Cardiac septum (tissue), 1 donor: ENCODE data around the gene PTDSS2. TPM values are rescaled to one million over a fixed set of nuclear protein-coding genes. Genes with fewer than 3 reads are reported as not detected.
"Not testable (repeated sequence)": the region's sequence is repeated elsewhere in the genome, so short reads cannot be mapped to it uniquely, and the experiment has no call there.

Source experiments
- DNase-seq: peaks from one replicate; pipeline ENCODE4 v3.0.0-alpha.2; 2020; ENCODE audit warnings: low spot score
- intact Hi-C: fragments of 100-400 bp; cut with DNase I; formaldehyde crosslinking; loops from one replicate; pipeline ENCODE4 v1.14.0; 2022
- long read RNA-seq: library from polyadenylated mRNA; unstranded; transcript quantifications from one replicate; pipeline ENCODE4 v2.0.0, GENCODE V29; 2021
- total RNA-seq: library from RNA; stranded (reverse); fragmentation: NEBNext Ultra II Directional; extraction: Animal tissue kit (Norgen Biotek cat#: 25700); gene quantifications from one replicate; pipeline ENCODE4 v1.2.1, GENCODE V29; 2021
- donor health status: DM: no; HTN: no; CAD: no.

The PTDSS2 gene
- 24.9 TPM for total RNA-seq
- long read RNA-seq, transcript PTDSS2-201 (12 exons, 2,445 nt): major isoform, 31 of 55 reads
- long read RNA-seq, partial matches to known transcripts: 9 of 55 reads
- long read RNA-seq, other reads (novel, unspliced or antisense): 13 of 55 reads

DNA sequence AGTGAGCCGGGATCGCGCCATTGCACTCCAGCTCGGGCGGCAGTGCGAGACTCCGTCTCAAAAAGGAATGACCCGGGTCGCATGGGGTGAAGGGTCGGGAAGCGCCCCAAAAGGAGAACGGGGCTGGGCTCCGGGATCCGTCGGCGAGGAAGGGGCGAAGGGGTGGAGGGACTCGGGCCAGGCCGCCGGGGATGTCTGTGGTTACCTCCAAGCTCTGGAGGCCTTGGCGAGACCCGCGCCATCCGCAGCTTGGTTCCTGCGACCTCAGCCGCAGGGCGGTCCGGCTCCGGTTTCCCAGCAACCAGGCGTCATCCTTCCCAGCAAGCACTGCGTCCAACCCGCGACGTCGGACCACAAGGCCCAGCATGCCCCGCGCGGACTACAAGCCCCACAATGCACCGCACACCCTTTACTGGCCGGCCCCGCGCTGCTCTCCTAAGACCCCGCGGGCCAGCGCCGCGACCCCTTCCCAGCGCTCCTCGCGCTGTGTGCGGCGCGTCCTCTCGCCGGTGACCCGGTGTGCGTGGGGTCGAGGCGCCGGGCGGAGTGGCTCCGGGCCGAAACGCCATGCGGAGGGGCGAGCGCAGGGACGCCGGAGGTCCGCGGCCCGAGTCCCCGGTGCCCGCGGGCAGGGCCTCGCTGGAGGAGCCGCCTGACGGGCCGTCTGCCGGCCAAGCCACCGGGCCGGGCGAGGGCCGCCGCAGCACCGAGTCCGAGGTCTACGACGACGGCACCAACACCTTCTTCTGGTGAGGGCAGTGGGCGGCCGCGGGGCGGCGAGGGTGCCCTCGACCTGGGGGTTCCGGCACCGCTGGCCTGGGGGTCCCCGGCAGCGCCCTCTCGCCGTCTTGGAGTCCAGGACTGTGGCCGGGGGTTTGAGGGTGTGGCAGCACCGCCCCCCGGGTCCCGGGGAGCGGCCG lies at the start of gene PTDSS2:
PTDSS2 (plus strand) TSS at position 391 of the 920 bp plus-strand sequence; CDS start at position 568, 177 bp downstream.
- peak; percentile 99 for DNase-seq
- intact Hi-C loops: loop anchor here (1.0 to 5.0 kb wide), 4 partner anchors 43 to 242 kb away; partner anchors contain the start of gene RNH1

DNA sequence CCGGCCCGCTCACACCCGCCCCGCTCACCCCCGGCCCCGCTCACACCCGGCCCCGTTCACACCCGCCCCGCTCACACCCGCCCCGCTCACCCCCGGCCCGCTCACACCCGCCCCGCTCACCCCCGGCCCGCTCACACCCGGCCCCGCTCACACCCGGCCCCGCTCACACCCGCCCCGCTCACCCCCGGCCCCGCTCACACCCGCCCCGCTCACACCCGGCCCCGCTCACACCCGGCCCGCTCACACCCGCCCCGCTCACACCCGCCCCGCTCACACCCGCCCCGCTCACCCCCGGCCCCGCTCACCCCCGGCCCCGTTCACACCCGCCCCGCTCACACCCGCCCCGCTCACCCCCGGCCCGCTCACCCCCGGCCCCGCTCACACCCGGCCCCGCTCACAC lies 48.9 kb upstream of the PTDSS2 start:
- intact Hi-C loops, DNase-seq: not testable (repeated sequence)

- intact Hi-C loops: no loop called here
- peak; percentile 63 for DNase-seq
These were observed 46.9 kb upstream of the PTDSS2 start for GRCh38 chr11:403021-403760.

DNA sequence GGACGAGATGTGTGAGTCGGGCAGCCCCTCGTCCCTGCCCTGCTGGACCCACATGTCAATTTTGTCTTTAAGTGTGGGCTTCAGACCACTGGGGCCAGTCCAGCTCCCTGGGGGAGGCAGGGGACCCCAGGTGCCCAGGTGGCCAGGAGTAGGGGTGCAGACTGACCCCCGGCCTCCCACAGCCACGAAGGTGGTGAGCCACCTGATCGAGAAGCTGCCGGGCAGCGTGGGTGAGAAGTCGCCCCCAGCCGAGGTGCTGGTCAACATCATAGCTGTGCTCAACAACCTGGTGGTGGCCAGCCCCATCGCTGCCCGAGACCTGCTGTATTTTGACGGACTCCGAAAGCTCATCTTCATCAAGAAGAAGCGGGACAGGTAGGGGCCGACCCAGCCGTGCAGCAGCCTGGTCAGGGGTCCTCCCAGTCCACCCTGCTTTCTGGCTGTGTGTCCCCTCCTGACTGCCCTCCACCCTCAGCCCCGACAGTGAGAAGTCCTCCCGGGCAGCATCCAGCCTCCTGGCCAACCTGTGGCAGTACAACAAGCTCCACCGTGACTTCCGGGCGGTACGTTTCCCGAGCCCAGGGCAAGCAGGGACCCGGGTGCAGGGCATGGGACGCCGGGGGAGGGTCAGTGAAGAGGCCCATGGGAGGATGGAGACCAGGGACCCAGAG lies 46.2 kb upstream of the PTDSS2 start:
- intact Hi-C loops: no loop called here
- peak; percentile 72 for DNase-seq

GRCh38 chr11:404551-405264 lies 45.4 kb upstream of the PTDSS2 start:
- DNase-seq: peak; percentile 67
- intact Hi-C loops: loop anchor here (5.0 kb wide), 2 partner anchors 43 to 103 kb away; partner anchors contain the start of gene RNH1

- intact Hi-C loops: loop anchor here (5.0 kb wide), 2 partner anchors 42 to 102 kb away; partner anchors contain the start of gene RNH1
- DNase-seq: peak; percentile 54
These were observed 44.6 kb upstream of the PTDSS2 start for GRCh38 chr11:405323-405953.

- peak; percentile 77 for DNase-seq
- intact Hi-C loops: loop anchor here (5.0 kb wide), 2 partner anchors 41 to 101 kb away; partner anchors contain the start of gene RNH1
These were observed 43.9 kb upstream of the PTDSS2 start for GRCh38 chr11:405954-406795.

DNA sequence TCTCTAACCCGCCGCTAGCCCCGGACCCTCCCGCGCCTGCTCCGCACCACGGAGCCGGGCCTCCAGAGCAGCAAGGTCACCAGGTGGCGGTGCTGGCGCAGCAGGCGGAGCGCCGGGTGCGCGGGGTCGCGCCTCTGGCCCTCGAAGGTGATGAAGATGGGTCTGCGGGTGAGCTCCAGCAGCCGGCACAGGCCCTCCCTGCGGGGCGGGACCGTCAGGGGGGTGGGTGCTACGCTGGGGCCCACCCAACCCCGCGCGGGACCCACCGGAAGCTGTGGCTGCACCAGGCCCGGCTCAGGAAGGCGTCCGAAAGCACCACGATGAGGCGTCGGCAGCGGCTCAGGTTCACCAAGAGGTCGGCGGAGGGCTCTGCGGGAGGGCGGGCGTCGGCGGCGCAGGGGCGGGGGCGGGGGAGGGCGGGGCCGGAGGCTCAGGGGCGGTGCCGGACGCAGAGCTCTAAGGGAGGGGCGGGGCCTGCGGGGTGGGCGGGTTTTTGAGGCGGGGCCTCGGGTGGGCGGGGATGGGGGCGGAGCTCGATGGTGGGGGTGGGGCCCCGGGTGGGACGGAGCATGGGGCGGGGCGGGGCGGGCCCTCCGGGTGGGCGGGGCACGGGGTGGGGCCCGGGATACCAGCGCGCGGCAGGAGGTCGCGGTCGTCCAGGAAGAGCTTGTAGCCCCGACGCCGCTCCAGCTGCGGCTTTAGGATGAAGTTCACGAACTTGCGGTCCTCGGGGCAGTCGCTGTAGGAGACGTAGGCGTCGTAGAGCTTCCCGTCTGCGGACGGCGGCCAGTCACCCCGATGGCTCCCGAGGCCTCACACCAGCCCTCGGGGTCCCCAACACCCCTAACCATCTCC lies 43.1 kb upstream of the PTDSS2 start:
- intact Hi-C loops: loop anchor here (5.0 kb wide), 2 partner anchors 40 to 100 kb away; partner anchors contain the start of gene RNH1

DNA sequence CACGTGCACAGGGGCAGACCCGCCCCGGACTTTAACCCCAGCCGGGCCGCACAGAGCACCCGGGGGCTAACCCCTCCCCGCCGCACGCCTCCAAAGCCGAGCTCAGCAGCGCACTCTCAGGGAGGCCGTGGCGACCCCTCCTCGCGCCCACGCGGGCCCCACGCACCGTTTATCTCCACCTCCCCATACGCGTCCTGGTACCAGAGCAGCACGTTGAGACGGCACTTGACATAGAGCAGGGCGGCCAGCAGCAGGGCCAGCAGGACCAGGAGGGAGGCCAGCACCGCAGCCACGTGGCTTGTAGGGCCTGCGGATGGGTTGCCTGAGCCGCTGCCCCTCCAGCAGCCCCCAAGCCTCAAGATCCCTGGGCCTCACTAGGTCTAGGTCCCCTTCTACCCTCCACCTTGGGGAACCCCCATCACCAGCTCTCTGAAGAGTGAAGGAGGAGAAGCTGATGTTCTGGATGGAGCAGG lies 42.4 kb upstream of the PTDSS2 start:
- intact Hi-C loops: loop anchor here (5.0 kb wide), 2 partner anchors 40 to 100 kb away; partner anchors contain the start of gene RNH1
- no peak for DNase-seq

More for the DNA sequence above, 43.1 kb upstream of the PTDSS2 start:
- DNase-seq: peak; percentile 88

DNA sequence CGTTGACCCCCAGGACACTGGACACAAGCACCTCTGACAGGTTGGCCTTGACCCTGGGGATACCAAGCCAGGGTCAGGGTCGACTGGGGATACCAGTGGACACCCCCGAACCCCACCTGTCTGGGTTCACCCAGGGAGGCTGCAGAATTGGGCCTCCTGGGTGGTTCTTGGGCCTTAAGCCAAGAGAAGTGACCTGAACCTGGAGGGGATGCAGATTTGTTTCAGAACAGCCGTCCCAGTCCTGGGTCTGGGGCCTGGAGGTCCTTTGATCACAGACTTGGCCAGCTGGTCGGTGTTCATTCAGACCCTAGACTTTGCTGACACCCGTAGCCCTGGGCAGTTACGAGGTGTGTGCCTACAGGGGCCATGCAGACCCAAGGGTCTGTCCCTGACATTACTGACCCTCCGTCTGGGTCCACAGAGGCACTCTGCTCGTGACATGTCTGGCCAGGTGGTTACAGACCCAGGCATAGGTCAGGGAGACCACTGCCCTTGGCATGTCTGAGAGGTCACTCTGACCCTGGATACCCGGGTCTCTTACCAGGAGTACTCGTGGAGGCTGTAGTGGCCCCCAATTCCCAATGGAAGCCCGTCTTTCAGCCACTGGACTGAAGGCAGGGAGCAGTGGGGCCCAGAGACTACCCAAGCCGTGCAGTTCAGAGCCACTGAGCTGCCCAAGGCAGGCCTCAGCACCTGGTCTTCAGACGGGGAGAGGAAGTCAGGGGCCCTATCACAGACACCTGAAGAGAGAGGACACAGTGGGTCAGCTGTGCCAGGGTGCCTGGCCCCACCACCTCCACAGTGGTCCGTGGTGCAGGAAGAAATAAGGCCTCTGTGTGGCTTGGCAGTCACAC lies 41.7 kb upstream of the PTDSS2 start:
- peak; percentile 67 for DNase-seq

DNA sequence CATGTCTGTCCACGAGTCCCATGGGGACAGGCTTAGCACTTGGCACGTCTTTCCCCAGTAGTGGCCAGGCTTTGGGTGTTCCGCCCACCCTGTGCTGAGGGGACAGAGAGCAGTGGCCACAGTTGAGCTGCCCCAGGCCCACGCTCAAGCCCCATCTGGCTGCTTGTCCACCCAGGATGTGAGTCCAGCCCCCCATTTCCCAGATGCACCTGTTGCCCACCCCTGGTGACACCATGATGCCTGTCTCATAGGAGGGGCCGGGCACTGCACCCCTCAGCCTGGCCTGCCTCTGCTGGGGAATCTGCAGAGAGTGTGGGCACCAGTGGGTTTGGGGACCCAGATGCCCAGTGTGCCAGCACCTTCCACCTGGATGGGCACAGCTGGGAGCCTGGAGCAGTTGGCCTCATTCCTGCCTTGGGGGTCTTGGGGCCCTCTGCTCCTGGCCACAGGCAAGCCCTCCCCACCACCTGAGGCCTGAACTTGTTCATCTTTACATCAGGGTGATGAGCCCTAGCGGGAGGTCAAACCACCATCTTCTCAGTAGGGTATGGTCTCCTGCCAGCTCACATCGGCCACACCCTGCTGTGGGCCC lies 41.0 kb upstream of the PTDSS2 start:
- no peak for DNase-seq
- intact Hi-C loops: loop anchor here (5.0 kb wide), 2 partner anchors 38 to 98 kb away; partner anchors contain the start of gene RNH1

More for the DNA sequence above, 41.7 kb upstream of the PTDSS2 start:
- intact Hi-C loops: loop anchor here (5.0 kb wide), 2 partner anchors 39 to 99 kb away; partner anchors contain the start of gene RNH1

GRCh38 chr11:409600-410483 lies 40.2 kb upstream of the PTDSS2 start:
- intact Hi-C loops: loop anchor here (5.0 kb wide), 2 partner anchors 37 to 97 kb away; partner anchors contain the start of gene RNH1
- DNase-seq: no peak

DNA sequence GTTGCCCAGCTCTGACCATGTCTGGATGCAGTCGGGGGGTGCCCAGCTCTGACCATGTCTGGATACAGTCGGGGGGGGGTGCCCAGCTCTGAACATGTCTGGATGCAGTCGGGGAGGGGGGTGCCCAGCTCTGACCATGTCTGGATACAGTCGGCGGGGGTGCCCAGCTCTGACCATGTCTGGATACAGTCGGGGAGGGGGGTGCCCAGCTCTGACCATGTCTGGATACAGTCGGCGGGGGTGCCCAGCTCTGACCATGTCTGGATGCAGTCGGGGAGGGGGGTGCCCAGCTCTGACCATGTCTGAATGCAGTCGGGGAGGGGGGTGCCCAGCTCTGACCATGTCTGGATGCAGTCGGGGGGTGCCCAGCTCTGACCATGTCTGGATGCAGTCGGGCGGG lies 39.4 kb upstream of the PTDSS2 start:
- intact Hi-C loops, DNase-seq: not testable (repeated sequence)

- intact Hi-C loops, DNase-seq: not testable (repeated sequence)
These were observed 38.6 kb upstream of the PTDSS2 start for GRCh38 chr11:411520-411919.
